SU-DHL-6 (cell line): ENCODE measurements around the gene IFTAP.

Source experiments
- CTCF ChIP-seq: fragments of 200-600 bp; sonication (generic); IDR thresholded peaks from one replicate; pipeline ENCODE4 v1.5.1; 2017; ENCODE audit warnings: antibody characterized with exemption, mild to moderate bottlenecking, low read length, moderate library complexity; ENCODE audit not compliant: insufficient read depth, poor library complexity, severe bottlenecking
- EZH2phosphoT487 ChIP-seq: fragments of 200-600 bp; sonication (generic), shearing (Covaris generic); conservative IDR thresholded peaks from 2 replicates; pipeline ENCODE4 v1.6.1; 2018; ENCODE audit warnings: mild to moderate bottlenecking, antibody characterized with exemption, low read length, moderate library complexity, mixed read lengths

- TF ChIP-seq CTCF (no peak), EZH2phosphoT487 (no peak)
Observed at GRCh38 chr11:36550385-36551115, 43.8 kb upstream of the IFTAP start.
